ENCODE measurements around the gene BMP10. TPM values are rescaled to one million over a fixed set of nuclear protein-coding genes. Genes with fewer than 3 reads are reported as not detected.
"Not testable (repeated sequence)": the region's sequence is repeated elsewhere in the genome, so short reads cannot be mapped to it uniquely, and the experiment has no call there.

The BMP10 gene
- total RNA-seq, 6 donors from 2014 or later = not detected

- Histone ChIP-seq H3K9me3 (peaks cover 0 to 5% (median 2%) of the 10 kb centered on the region in 4 donors), H3K4me3 (no peak overlapping the region), H3K27me3 (no peaks in the 10 kb centered on the region), H3K27ac (no peak overlapping the region), H3K36me3 (no peaks in the 10 kb centered on the region), H3K4me1 (no peaks in the 10 kb centered on the region)
- ATAC-seq (ENCODE audit: low FRiP score in 2 of 2) (no peak), DNase-seq (no peak)
- TF ChIP-seq CTCF (IDR thresholded peaks at IDR 0.05) (no peak), POLR2AphosphoS5 (IDR thresholded peaks at IDR 0.05) (no peak), EP300 (IDR thresholded peaks at IDR 0.05) (no peak), POLR2A (IDR thresholded peaks at IDR 0.05) (no peak)
- 84% methylated on average over 4 of the region's 4 CpGs for WGBS, 2 donors
Measured at GRCh38 chr2:68901199-68901514, 30.0 kb upstream of the BMP10 start.

DNA sequence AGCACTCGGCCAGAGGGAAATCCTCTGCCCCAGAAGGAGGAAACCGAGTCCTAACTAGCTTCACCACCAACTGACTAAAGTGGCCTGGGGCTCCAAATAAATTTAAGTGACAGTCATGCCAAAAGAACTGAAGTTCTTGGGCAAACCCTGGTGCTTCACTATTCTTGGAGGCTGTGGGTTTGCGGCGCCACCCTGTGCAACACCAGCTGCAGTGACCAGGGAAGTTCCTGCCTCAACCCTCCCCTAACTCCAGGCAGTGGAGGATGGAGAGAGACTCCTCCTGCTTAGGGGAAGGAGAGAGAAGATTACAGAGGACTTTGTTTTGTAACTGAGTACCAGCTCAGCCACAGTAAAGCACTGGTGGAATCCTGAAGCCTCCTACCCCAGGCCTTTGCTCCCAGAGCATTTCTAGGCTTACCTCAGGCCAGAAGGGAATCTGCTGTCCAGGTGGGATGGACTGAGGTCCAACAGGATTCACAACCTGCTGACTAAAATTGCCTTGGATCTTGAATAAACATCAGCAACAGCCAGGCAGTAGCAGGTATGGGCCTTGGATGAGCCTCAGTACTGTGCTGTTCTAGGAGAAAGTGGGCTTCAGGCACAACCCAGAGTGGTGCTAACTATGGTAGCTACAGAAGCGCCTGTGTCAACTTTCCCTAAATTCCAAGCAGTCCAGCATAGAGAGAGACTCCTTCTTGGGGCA is 29.4 kb upstream of the BMP10 start:
- ATAC-seq (ENCODE audit: low FRiP score in 2 of 2) = peak in 1 of 2 donors; percentile 49
- no peak for TF ChIP-seq CTCF (IDR thresholded peaks at IDR 0.05)
- no peaks in the 10 kb centered on the region for H3K27me3 ChIP-seq
- H3K36me3 ChIP-seq = no peaks in the 10 kb centered on the region
- H3K4me1 ChIP-seq = no peaks in the 10 kb centered on the region
- 85 to 88% methylated on average over 3 to 5 of the region's 5 CpGs for WGBS, 2 donors
- H3K9me3 ChIP-seq = peaks cover 0 to 5% (median 2%) of the 10 kb centered on the region in 4 donors
- no peak for DNase-seq
- no peak overlapping the region for H3K27ac ChIP-seq
- H3K4me3 ChIP-seq = no peak overlapping the region

GRCh38 chr2:68895981-68896380 is 24.8 kb upstream of the BMP10 start:
- ATAC-seq (ENCODE audit: low FRiP score in 2 of 2); H3K4me3 ChIP-seq; H3K4me1 ChIP-seq; DNase-seq; H3K27me3 ChIP-seq; H3K36me3 ChIP-seq; H3K27ac ChIP-seq; H3K9me3 ChIP-seq: not testable (repeated sequence)
- WGBS, 2 donors = 97 to 100% methylated on average over 6 of the region's 6 CpGs

- Histone ChIP-seq H3K27ac (no peak overlapping the region), H3K27me3 (no peaks in the 10 kb centered on the region), H3K4me3 (no peak overlapping the region), H3K4me1 (no peaks in the 10 kb centered on the region), H3K36me3 (no peaks in the 10 kb centered on the region), H3K9me3 (no peaks in the 10 kb centered on the region)
- 57 to 67% methylated on average over 10 to 12 of the region's 12 CpGs for WGBS, 2 donors
- DNase-seq (peak in 1 of 2 donors; percentile 44), ATAC-seq (ENCODE audit: low FRiP score in 2 of 2) (no peak)
- no peak for TF ChIP-seq CTCF (IDR thresholded peaks at IDR 0.05)
- TF ChIP-seq EP300 (IDR thresholded peaks at IDR 0.05) = no peak
- no peak for TF ChIP-seq POLR2AphosphoS5 (IDR thresholded peaks at IDR 0.05)
- no peak for TF ChIP-seq POLR2A (IDR thresholded peaks at IDR 0.05)
Measured at GRCh38 chr2:68889500-68889899, 18.3 kb upstream of the BMP10 start.

DNA sequence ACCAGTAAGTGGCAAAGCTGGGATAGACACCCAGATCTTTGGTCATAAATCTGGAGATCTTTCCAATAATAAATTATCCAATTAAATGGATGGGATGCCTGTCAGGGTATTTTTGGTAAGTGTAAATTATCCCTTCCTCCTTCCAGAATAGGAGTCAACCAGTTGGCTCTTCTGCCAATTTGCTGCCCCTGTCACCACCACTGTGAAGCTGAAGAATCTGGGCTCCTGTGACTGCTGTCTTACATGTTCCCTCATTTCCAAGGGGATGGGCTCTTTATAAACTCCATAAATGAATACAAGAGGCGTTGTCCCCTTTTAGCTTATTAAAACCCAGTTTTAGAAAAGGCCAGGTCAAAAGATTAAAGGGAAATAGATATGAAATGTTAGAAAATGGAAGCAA is 17.8 kb upstream of the BMP10 start:
- Histone ChIP-seq H3K27me3 (no peaks in the 10 kb centered on the region), H3K36me3 (no peaks in the 10 kb centered on the region), H3K4me3 (no peak overlapping the region), H3K9me3 (no peaks in the 10 kb centered on the region), H3K27ac (no peak overlapping the region), H3K4me1 (no peaks in the 10 kb centered on the region)
- no peak for DNase-seq
- ATAC-seq (ENCODE audit: low FRiP score in 2 of 2) = no peak
- TF ChIP-seq CTCF (IDR thresholded peaks at IDR 0.05) (no peak), POLR2A (IDR thresholded peaks at IDR 0.05) (no peak), EP300 (IDR thresholded peaks at IDR 0.05) (no peak), POLR2AphosphoS5 (IDR thresholded peaks at IDR 0.05) (no peak)
- WGBS, 2 donors = 85 to 93% methylated on average over 1 of the region's 1 CpG
